Lung (tissue), 12 donors: ENCODE measurements around the gene ADGRB2. TPM values are rescaled to one million over a fixed set of nuclear protein-coding genes. Genes with fewer than 3 reads are reported as not detected.

Experiments used
- ATAC-seq: fragments of 200-7000 bp; cut with Tn5 transposase; one replicate; pipeline ENCODE4 v1.9.1; 2020; ENCODE audit warnings: moderate number of reproducible peaks; ENCODE audit not compliant: insufficient read depth, low FRiP score
- DNase-seq, 3 donors: peaks; one replicate each; pipeline ENCODE4 v3.0.0-alpha.2; 2013 to 2017
- H3K27ac ChIP-seq, 2 donors: one replicate each; pipeline ENCODE4 v1.5.1; 2013; ENCODE audit warnings: mild to moderate bottlenecking in 2 of 2, moderate library complexity in 2 of 2, control low read depth in 1 of 2, inconsistent platforms in 1 of 2, low read depth in 1 of 2, low read length in 1 of 2
- H3K27me3 ChIP-seq, 3 donors: one replicate each; pipeline ENCODE4 v1.5.1; 2013; ENCODE audit warnings: low read length in 2 of 3; ENCODE audit not compliant: control insufficient read depth in 3 of 3, insufficient read depth in 3 of 3
- H3K36me3 ChIP-seq, 4 donors: one replicate each; pipeline ENCODE4 v1.5.1; 2013; ENCODE audit warnings: low read length in 4 of 4, mild to moderate bottlenecking in 1 of 4, moderate library complexity in 1 of 4; ENCODE audit not compliant: control insufficient read depth in 4 of 4, insufficient read depth in 4 of 4
- H3K4me1 ChIP-seq, 5 donors: one replicate each; pipeline ENCODE4 v1.5.1; 2013; ENCODE audit warnings: low read length in 5 of 5, mild to moderate bottlenecking in 2 of 5, moderate library complexity in 1 of 5; ENCODE audit not compliant: control insufficient read depth in 5 of 5, insufficient read depth in 5 of 5
- H3K4me3 ChIP-seq: one replicate; pipeline ENCODE4 v1.5.1; 2013; ENCODE audit warnings: mild to moderate bottlenecking, control low read depth, moderate library complexity
- H3K9ac ChIP-seq, 2 donors: one replicate each; pipeline ENCODE4 v1.5.1; 2013; ENCODE audit warnings: low read length in 2 of 2, control low read depth in 1 of 2; ENCODE audit not compliant: insufficient read depth in 1 of 2
- H3K9me3 ChIP-seq, 4 donors: one replicate each; pipeline ENCODE4 v1.5.1; 2013; ENCODE audit warnings: low read length in 3 of 4, mild to moderate bottlenecking in 1 of 4, moderate library complexity in 1 of 4; ENCODE audit not compliant: control insufficient read depth in 4 of 4, insufficient read depth in 3 of 4
- WGBS, 2 donors: extraction: QIAGEN DNeasy Blood & Tissue Kit; methylation state at CpG; one replicate each; pipeline ENCODE4 v1.1.7; 2013; 5-methylcytosine and 5-hydroxymethylcytosine counted together
- polyA plus RNA-seq, 2 donors: library from polyadenylated mRNA; stranded (reverse); fragments of 200-250 nt; gene quantifications; one replicate each; pipeline ENCODE4 v1.2.1, GENCODE V29; 2013
- total RNA-seq, 2 donors: library from RNA; depleted of rRNA in 1 of 2; stranded (reverse); fragments of >200 nt in 1 of 2; gene quantifications; one replicate each; pipeline ENCODE4 v1.2.1, GENCODE V29; 2014 to 2021
- TF ChIP-seq, protein P1 (sequence below): IDR thresholded peaks from 2 replicates; pipeline ENCODE4 v1.5.1; 2012; ENCODE audit warnings: mild to moderate bottlenecking; ENCODE audit errors: control extremely low read depth, extremely low read depth
- donor health status: control.
- donor health status: control.
- donor health status: Bipolar disorder and iron deficiency.
- donor health status: healthy.
- donor health status: DM: yes; HTN: yes; CAD: no.

Gene ADGRB2
- total and polyA plus RNA-seq, 4 donors, result 0.44 to 7.6 (median 1.3) TPM

DNA sequence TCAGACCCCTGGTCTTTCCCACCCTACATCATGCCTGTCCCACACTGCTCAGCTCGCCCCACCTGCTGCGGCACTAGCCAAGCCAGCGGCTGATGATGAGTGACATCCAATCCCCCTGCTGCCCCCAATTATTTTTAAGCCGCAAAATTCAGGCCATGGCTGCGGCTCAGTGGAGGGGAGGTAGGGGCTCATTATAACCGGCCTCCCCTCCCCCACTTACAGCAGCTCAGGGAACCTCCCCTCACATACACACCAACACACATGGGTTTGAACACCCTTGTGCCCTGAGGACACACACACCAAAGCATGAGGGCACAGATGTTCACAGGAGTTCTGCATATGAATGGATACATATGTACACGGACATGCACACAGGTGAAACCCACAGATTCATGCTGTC is 5.3 kb downstream of the ADGRB2 start:
- no peaks in the 10 kb centered on the region for H3K36me3 ChIP-seq
- H3K4me1 ChIP-seq, result peaks cover 0 to 47% (median 13%) of the 10 kb centered on the region in 5 donors
- DNase-seq (no peak), ATAC-seq (no peak)
- no peak overlapping the region for H3K4me3 ChIP-seq
- WGBS, 2 donors, result 91 to 93% methylated on average over 7 of the region's 7 CpGs
- TF ChIP-seq, protein P1, sequence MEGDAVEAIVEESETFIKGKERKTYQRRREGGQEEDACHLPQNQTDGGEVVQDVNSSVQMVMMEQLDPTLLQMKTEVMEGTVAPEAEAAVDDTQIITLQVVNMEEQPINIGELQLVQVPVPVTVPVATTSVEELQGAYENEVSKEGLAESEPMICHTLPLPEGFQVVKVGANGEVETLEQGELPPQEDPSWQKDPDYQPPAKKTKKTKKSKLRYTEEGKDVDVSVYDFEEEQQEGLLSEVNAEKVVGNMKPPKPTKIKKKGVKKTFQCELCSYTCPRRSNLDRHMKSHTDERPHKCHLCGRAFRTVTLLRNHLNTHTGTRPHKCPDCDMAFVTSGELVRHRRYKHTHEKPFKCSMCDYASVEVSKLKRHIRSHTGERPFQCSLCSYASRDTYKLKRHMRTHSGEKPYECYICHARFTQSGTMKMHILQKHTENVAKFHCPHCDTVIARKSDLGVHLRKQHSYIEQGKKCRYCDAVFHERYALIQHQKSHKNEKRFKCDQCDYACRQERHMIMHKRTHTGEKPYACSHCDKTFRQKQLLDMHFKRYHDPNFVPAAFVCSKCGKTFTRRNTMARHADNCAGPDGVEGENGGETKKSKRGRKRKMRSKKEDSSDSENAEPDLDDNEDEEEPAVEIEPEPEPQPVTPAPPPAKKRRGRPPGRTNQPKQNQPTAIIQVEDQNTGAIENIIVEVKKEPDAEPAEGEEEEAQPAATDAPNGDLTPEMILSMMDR, result no peak
- peaks cover 0 to 16% (median 3%) of the 10 kb centered on the region in 3 donors for H3K27me3 ChIP-seq
- no peaks in the 10 kb centered on the region for H3K9me3 ChIP-seq
- no peak overlapping the region for H3K27ac ChIP-seq
- H3K9ac ChIP-seq, result no peak overlapping the region

DNA sequence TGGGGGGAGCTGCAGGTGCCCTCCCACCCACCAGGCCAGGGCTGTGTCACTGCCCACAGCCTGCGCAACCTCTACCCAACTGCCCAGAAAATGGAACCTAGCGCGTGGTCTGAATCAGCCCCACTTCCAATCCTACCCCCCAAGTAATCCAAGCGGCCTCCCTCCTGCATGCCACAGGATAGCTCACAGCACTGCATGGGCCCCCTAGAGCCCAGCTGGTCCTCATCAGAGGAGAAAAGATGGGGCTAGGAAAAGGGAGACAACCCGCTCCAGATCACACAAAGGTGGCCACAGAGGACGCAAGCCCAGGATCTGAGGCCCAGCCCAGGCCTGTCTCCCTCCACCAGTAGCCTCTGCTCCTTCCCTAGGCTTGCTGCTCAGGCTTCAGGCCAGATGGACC is 6.2 kb downstream of the ADGRB2 start:
- DNase-seq, result no peak
- Histone ChIP-seq H3K9me3 (no peaks in the 10 kb centered on the region), H3K9ac (no peak overlapping the region), H3K27ac (no peak overlapping the region), H3K4me1 (peaks cover 0 to 55% (median 20%) of the 10 kb centered on the region in 5 donors), H3K4me3 (no peak overlapping the region), H3K36me3 (no peaks in the 10 kb centered on the region), H3K27me3 (peaks cover 0 to 10% (median 3%) of the 10 kb centered on the region in 3 donors)
- ATAC-seq, result no peak
- WGBS, 2 donors, result 92 to 95% methylated on average over 6 of the region's 6 CpGs
- TF ChIP-seq, protein P1, result no peak

DNA sequence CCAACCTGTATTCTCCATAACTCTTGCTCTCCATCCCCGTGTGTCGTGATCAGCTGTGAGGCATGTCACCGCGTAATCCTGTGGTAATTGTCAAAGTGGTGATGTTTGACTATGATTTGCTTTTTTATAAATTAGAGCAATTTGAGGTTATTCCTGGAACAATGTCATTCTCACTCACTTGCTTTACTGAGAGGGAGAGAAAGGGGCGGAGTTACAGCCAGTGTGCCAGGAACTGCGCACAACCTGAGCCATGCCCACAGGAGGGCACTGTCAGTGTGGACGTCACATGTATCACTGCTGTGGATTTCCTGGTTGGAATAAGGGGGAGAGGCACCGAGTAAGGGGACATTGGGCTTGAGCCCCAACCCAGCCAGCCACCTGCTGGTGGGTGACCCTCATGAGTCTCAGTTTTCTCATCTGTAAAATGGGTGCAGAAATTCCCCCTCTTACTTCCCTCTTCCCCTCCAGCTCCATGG is 6.9 kb downstream of the ADGRB2 start:
- 86% methylated on average over 8 of the region's 8 CpGs for WGBS, 2 donors
- DNase-seq (no peak), ATAC-seq (no peak)
- TF ChIP-seq, protein P1, result no peak
- no peaks in the 10 kb centered on the region for H3K9me3 ChIP-seq
- no peak overlapping the region for H3K4me3 ChIP-seq
- H3K4me1 ChIP-seq, result peaks cover 0 to 61% (median 20%) of the 10 kb centered on the region in 5 donors
- H3K27me3 ChIP-seq, result peaks cover 0 to 7% (median 3%) of the 10 kb centered on the region in 3 donors
- H3K36me3 ChIP-seq, result no peaks in the 10 kb centered on the region
- H3K9ac ChIP-seq, result no peak overlapping the region
- no peak overlapping the region for H3K27ac ChIP-seq

DNA sequence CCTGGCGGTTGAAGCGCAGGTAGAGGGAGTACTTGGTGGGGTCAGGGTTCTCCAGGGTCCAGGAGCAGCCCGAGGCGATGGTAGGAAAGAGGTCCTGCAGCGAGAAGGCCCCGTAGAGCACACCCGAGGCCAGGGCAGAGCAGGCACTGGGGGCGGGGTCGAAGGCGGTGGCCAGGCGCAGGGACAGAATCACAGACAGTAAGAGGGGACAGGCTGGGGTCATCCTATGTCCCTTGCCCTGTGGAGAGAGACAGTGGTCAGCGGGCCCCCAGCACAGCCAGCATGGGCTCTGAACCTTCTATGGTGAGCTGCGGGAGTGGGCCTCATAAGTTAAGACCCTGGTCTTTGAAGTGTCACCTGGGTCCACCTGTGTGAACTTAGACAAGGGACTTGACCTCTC is 7.6 kb downstream of the ADGRB2 start:
- TF ChIP-seq, protein P1, result no peak
- H3K27ac ChIP-seq, result no peak overlapping the region
- DNase-seq (no peak), ATAC-seq (no peak)
- no peaks in the 10 kb centered on the region for H3K9me3 ChIP-seq
- no peaks in the 10 kb centered on the region for H3K36me3 ChIP-seq
- no peak overlapping the region for H3K9ac ChIP-seq
- H3K4me1 ChIP-seq, result peaks cover 0 to 62% (median 20%) of the 10 kb centered on the region in 5 donors
- 91 to 93% methylated on average over 13 of the region's 13 CpGs for WGBS, 2 donors
- H3K27me3 ChIP-seq, result peaks cover 0 to 3% (median under 1%) of the 10 kb centered on the region in 3 donors
- no peak overlapping the region for H3K4me3 ChIP-seq
